Measurements from ENCODE around the gene MPPED1. TPM values are rescaled to one million over a fixed set of nuclear protein-coding genes. Genes with fewer than 3 reads are reported as not detected.

MPPED1 gene
- polyA plus RNA-seq, 3 donors, result 0.49 to 1.2 (median 0.91) TPM

- no peak for DNase-seq
Observed at GRCh38 chr22:43516996-43517635, 105.3 kb downstream of the MPPED1 start.

- DNase-seq, result no peak
Observed at GRCh38 chr22:43520632-43521039, 108.8 kb downstream of the MPPED1 start.

- no peak for DNase-seq
Observed at GRCh38 chr22:43521716-43522115, 109.9 kb downstream of the MPPED1 start.

- no peak for DNase-seq
Observed at GRCh38 chr22:43526117-43526655, 114.4 kb downstream of the MPPED1 start.

- DNase-seq, result no peak
Observed at GRCh38 chr22:43526946-43527345, 115.1 kb downstream of the MPPED1 start.

GRCh38 chr22:43528601-43529360 is 117.0 kb downstream of the MPPED1 start:
- no peak for DNase-seq

GRCh38 chr22:43529461-43529860 is 117.6 kb downstream of the MPPED1 start:
- no peak for DNase-seq

- DNase-seq, result no peak
Observed at GRCh38 chr22:43529934-43530333, 118.1 kb downstream of the MPPED1 start.

- DNase-seq, result no peak
Observed at GRCh38 chr22:43530349-43531201, 118.8 kb downstream of the MPPED1 start.

- DNase-seq, result no peak
Observed at GRCh38 chr22:43531651-43532050, 119.8 kb downstream of the MPPED1 start.

GRCh38 chr22:43532301-43533155 is 120.7 kb downstream of the MPPED1 start:
- DNase-seq, result no peak

- DNase-seq, result no peak
Observed at GRCh38 chr22:43533156-43533530, 121.3 kb downstream of the MPPED1 start.

GRCh38 chr22:43533656-43534428 is 122.0 kb downstream of the MPPED1 start:
- no peak for DNase-seq

- no peak for DNase-seq
Observed at GRCh38 chr22:43534916-43535315, 123.1 kb downstream of the MPPED1 start.

GRCh38 chr22:43535336-43535735 is 123.5 kb downstream of the MPPED1 start:
- DNase-seq, result no peak

GRCh38 chr22:43535741-43536140 is 123.9 kb downstream of the MPPED1 start:
- no peak for DNase-seq

- DNase-seq, result no peak
Observed at GRCh38 chr22:43537019-43537585, 125.3 kb downstream of the MPPED1 start.

- DNase-seq, result no peak
Observed at GRCh38 chr22:43539572-43540528, 128.0 kb downstream of the MPPED1 start.

- no peak for DNase-seq
Observed at GRCh38 chr22:43540529-43540923, 128.7 kb downstream of the MPPED1 start.

Data from renal pelvis (tissue), 4 donors.